Measurements from ENCODE around the gene HS3ST5.
"Not testable (repeated sequence)": the region's sequence is repeated elsewhere in the genome, so short reads cannot be mapped to it uniquely, and the experiment has no call there.

Gene HS3ST5

DNA sequence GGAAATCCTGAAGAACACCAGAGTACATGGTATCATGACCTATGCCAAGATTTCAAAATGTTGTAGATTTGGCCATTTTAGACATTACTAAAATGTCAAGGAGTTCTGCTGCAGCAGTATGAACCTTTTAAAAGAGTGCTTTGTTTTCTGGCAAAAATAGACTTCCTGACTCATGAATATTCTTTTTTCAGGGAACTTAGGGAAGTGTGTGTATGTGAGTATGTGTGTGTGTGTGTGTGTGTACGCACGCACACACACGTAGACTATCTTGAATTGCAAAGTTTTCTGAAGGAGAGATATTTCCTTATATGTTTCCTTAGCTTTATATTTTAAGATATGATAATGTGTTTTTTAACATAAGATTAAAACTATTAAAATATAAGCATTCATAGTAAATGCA lies 161.2 kb downstream of the HS3ST5 start:
- DNase-seq: no peak

DNA sequence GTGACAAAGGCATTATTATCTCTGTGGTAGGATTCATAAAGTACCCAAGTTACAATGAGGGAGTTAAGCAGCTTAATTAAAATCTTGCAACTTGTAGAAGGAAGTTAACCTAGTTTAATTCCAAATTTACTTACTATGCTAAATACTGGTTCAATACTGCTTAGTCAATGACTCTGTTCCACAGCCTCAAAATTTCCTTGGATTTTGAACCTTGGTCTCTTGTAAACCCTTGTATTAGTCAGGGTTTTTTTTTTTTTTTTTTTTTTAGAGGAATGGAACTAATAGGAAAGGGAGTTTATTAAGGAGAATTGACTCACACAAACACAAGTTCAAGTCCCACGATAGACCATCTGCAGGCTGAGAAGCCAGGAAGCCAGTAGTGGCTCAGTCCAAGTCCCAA lies 163.4 kb downstream of the HS3ST5 start:
- no peak for DNase-seq

DNA sequence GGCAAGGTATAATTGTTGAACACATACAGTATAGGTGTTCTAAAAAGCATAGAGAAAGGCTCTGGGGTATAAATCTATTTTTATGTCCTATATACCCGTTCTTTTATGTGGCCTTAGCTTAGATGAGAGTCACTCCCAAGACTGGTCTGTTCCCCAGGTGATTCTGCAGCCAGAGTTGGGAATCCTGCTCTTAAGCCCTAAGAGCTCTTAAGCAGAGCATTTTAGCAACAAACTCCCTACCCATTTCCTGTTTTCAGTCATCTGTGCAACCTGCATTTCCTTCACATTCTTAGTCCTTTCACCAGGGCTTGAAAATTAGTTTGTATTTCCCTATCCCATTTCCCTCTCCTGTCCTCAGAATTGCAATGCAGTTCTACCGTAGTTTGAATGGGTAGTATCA lies 166.1 kb downstream of the HS3ST5 start:
- DNase-seq: no peak

DNA sequence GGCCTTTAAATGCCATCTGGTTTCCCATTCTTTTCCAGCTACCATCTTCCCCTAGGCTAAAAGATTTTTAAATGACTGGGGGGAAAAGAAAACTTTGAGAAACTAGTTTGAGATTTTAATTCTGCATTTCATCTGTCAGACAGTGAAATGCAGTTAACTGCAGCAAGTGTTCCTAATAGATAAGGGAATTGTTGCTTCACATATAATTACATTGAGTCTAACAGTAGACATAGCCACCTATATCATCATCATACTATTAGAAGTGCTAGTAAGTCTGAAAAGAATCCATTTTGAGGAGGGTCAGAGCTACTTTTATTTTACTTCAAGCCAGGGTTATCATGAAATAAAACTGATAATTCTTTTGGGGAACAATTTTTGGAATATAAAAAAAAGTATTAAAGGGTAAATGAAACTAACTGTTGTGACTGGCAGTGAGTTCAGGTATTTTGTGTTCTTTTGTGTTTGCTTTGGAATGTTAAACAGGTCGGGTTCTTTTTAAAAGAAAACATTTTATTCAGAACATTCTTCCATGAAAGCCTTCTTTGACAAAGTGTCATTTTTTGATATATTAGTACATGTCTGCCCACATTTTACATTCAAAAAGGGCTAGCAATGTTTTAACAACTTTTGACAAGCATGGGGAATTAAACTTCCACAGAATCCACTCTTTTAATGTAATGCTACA lies 170.1 kb downstream of the HS3ST5 start:
- no peak for DNase-seq

DNA sequence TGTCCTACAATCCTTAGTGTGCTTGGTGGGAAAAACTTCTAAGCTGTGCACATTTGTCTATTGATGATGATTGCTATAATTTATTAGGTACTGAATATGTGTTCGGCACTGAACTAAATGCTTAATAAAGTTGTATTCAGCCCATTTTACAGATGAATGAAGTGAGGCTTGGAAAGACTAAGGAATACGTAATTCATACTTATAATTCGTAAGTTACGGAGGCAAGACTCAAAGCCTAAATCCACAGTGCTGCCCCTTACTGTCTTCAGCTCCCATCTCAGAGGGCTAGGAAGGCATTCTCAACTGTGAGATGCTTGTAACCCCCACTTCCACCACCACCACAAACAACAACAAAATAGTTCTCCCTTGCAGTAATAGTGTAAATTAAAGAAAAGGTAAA lies 171.3 kb downstream of the HS3ST5 start:
- DNase-seq: no peak

DNA sequence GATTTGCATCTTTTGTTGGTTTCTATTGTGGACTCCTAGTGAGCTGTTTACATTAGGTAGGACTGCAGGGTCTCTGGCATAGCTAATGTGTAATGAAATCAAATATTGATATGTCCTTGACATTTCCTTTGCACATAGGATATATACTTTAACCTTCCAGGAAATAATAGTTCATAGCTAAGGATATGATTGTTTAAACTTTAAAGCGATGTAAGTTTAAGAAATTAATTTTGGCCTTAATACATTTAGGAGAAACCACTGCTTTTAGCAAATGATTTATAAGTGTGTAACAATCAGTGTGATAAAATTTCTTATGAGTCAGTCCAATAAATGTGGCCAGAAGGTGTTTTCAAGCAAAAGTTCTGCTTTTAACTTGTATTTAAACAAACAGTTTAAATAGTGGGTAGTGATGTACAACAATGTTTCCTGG lies 171.8 kb downstream of the HS3ST5 start:
- no peak for DNase-seq

DNA sequence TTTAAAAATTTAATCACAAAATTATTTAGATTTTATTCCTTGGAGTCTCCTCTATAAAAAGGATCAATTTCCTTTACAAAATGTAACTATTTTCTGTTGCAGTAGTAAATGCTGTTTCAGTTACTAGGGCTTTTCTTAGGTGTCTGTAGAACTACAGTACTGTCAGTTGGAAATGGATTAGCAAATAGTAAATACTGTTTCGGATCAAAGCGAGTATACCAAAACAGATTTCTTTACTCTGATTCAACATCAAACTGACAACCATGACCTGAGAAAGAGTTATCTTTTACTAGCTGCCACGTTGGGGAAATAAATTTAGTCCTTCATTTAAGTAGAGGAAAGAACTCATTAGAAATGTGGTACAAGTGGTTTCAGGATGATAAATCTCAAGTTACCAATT lies 172.5 kb downstream of the HS3ST5 start:
- no peak for DNase-seq

DNA sequence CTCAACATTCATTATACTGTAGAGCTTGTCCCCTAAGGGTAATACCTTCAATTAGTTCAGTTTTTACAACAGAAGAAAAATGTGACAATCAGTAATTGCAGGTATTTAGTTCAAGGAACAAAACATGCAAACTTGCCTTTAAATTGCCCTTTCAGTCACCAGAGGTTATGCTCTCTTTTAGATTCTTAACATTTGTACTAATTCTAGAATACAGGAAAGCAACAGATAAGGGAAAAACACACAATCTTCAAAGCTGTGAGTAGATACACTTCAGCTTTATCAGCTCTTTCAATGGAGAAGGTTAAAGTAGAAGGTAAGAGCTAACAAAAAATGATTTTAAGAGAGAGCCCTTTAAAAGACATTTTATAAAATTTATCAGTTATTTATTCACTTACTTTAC lies 173.1 kb downstream of the HS3ST5 start:
- no peak for DNase-seq

DNA sequence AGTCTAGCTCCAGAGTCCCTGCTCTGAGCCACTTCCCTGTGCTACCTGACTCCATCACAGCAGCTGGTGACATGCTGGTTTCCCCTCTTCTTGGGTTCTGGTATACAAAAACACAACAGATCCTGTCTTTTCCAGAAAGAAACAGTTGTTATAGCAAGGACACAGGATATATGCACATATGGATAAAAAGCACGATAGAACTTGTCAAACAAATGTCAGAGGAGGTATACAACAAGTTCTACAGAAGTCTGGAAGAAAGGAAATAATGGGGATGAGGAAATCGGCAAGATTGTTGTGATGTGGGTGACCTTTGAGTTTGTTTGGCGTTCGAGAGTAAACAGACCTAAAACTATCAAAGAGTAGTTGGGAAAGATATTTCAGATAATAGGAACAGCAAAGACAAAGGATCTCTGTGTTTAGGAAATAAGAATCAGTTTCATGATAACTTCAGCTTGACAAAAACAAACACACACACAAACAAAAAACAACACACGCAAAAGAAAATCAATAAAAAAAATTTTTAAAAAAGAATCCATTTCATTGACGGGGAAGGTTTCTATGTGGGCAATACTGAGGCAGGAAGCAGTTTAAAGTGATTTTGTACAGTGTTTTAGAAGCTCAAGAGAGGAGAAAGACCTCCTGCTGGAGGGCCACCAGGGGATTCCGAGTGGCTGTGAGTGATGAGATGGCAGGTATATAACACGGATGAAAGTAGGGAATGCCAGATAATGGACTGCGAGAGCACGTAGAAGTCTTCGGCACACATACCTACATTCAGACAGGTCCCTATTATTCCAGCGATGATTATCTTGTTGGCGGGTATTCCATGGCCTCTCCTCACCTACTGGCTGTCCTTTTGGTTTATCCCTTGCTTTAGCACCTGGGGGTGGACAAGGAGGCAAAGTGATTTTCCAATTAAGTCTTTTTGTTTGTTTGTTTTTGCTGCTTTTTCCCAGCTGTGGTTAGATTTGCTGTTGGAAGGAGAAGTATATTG lies 174.9 kb downstream of the HS3ST5 start:
- DNase-seq: no peak

DNA sequence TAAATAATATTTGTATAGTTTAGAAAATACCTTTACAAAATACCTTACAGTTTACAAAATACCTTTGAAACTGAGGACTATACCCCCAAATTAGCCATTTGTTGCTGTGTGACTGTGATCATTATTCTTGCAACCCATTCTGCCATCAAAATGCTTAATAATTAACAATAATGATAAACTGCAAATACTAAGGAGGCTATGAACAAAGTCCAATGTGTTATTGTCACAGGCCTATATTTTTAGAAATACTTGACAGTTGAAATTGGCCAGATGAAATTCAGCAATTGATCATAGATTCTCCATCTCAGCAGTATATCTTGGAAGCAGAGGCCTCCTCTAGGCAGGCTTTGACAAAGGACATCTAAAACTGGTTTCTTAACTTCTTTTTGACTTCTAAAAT lies 178.6 kb downstream of the HS3ST5 start:
- DNase-seq: no peak

DNA sequence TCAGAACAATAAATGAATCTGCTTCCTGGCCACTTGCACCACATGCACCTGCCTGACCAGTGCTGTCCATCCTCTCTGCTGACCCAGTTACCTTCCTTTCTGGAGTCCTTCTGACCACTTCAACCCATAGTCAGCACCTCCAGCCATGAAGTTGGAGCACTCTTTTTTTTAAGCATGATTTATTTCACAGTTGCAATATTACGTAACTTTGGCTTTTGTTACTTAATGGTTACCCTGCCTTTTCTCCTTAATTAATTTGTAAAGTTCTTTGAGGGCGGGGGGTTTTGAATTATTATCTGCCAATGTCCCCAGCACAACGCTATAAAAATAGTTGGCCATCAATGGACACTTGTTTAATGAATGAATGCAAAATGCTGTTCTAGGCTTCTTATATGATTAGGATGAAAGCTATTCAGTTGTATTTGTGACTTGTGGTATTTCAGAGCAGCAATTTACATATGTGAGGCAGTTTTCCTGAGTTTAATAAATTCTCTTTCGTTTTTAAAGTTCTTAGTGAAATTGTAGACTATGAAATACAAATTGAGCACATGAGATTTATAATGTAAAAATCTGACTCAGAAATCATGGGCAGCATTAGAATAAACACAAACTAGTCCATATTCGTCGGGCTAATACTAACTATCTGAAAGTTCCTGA lies 180.0 kb downstream of the HS3ST5 start:
- no peak for DNase-seq

DNA sequence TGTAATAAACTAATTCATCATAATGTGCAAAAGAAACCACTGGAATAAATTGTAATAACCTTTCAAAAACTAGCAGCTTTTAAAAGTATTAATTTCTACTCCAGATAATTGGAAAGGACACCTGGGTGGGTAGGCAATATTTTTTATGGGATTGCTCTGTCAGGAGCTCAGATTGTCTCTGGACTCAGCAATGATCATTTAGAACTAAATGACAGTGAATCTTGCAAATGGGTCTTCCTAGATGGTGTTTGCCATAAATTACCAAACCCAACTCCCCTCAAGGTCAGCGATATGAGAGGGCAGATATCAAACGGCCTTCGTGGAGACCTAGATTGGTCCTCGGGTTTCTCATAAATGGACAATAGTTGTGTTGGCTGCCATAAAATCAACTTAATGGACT lies 181.9 kb downstream of the HS3ST5 start:
- DNase-seq: no peak

DNA sequence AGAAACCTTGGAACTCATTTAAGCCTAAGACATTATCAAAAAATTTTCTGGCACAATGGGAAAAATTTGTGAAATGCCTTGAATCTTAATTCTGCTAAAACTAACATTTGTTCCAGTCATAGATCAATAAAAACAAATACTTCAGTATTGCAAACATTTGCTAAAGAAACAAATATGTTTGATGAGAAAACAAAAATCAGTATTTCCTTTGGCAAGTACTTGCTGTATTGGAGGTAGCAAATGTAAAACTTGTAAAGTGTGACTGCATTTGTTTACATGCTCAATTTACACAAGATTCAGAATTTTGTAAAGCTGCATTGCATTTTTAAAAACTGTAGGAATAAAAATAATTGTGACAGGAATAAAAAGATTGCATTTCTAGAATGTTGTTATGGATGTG lies 183.1 kb downstream of the HS3ST5 start:
- DNase-seq: no peak

DNA sequence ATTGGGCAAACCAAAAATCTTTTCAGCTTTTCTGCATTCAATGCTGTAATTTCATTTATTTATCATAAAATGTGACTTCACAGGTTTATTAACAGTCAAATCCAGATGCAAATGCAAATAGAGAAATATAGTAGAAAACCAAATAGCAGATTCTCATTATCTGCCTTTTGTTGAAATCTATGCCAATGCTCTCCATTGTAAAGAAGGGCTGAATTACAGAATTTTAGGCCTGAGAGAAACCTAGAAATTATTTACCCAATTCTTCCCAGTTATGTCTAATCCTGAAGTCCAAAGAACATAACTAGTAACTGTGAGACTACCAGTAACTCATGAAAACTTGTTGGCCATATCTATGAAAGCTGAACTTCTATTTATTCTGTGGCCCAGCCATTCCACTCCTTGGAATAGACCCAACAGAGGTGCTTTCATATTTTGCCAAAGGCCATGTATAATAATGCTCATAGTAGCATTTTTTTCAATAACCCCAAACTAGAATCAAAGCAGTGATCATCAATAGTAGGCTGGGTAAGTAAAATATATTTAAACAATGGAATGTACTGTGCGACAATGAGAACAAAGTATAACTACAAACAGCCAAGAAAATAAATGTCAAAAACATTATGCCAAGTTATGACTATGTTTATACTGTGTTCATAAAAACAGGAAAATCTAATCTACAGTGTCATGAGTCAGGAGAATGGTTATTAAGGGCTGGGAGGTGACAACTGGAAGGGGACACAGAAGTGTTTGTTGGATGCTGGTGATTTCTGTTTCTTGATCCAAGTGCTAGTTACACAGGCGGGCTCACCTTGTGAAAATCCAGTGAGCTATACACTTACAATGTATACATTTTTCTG lies 183.8 kb downstream of the HS3ST5 start:
- no peak for DNase-seq

DNA sequence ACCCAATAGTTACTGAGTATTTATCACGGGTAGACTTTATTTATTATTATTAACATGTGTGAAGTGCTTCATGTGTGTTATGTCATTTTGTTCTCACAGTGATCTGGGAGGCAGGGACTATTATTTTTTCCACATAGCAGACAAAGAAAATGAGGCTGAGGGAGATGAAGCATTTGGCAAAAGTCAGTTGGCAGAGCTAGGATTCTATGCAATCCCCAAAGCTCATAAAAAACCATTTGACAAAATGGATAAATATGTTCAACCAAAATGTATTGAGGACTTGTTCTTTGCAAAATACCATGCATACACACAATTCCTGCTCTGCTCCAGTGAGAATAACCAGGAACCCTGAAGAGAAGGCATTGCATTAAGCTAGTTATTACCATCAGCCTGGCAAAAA lies 184.4 kb downstream of the HS3ST5 start:
- DNase-seq: no peak

DNA sequence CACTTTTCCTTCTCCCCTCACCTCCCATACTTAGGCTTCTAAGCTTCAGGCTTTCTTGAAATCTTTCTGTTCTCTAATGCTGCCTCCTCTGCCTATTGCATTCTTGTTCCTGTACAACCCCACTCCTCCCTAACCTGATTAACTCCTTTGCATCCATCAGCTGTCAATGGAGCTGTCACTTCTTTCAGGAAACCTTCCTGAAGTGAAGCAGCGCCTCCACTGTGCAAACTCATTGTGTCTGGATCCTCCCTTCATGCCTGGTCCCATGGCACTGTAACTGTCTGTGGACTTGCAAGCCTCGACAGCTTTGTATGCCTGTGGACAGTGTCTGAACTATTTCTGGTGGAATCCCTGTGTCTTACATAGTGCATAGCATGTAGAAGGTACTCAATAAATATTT lies 185.0 kb downstream of the HS3ST5 start:
- no peak for DNase-seq

DNA sequence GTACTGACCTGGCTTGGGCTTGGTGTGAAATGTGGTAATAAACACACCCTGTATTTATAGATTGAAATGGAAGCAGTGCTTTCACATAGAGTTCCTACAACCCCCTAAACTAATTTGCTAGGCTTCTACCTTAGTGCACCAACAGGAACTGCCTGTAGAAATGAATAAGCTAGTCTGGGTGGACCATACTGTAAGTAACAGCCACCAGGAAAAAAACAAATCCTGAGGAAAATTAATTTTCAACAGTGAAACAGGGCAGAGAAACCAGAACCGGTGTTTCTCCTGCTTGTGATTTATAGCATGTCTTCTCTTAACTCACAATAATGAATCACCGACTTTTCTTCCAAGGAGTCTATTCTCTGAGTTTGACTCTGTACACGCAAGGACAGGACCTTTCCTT lies 187.1 kb downstream of the HS3ST5 start:
- DNase-seq: no peak

DNA sequence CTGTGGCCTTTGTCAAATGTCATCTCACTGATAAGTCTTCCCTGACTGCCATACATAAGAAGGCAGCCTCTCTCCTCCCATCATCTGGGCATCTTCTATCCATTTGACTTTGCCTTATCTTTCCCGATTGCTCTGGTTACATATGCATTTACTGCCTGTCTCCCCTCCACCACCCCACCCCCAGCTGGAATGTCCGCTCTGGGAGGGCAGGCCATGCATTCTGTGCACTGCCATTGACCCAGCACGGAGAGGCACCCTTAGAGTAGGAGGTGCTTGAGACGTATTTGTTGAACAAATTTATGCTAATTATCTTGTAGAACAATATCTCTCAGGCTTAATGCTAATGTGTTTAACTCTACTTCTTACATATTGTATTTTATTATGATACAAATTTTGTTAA lies 188.0 kb downstream of the HS3ST5 start:
- no peak for DNase-seq

DNA sequence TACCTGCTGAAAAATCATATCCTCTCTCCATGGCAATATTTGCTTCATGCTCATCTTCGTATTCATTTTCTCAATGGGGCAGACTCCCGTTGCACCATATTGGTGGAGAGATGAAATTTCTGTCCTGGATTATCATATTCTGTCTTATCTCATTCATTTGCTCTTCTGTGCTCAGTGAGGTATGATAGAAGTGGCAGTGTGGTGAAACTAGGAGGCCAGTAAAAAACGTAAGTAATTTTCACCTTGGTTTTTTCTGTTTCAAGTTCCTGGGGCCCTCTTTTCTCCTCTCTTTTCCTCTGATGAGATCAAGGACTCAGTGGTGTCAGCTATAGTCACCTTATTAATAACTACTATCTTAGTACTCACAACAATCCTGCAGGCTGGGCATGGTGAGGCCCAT lies 189.4 kb downstream of the HS3ST5 start:
- no peak for DNase-seq

DNA sequence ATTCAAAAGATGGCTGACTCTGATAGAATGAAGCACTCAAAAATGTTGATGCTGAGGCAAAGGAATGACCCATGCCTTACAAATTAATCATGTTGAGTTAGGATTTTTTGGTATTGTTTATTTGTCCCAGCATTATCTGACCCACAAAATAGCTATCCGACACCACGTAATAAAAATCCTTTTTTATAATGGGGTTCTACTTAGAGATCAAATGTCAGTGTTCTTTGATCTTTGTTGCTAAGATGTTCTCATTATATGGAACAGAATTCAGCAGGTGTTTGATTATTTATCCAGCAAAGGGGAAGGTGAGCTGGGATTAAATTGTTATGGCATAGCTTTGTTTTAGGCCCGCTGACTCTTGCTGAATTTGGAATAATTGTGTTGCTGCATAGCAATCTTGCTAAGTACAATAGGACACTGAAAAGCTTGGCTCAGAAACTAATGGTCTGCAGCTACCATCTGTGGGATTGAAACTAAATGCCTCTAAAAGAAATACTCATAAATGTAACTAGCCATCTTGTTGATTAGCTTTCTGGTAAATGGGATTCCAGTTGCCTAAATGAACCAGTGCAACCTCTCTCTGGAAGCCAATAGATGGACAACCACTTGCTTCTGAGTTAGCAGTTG lies 191.6 kb downstream of the HS3ST5 start:
- DNase-seq: no peak

DNA sequence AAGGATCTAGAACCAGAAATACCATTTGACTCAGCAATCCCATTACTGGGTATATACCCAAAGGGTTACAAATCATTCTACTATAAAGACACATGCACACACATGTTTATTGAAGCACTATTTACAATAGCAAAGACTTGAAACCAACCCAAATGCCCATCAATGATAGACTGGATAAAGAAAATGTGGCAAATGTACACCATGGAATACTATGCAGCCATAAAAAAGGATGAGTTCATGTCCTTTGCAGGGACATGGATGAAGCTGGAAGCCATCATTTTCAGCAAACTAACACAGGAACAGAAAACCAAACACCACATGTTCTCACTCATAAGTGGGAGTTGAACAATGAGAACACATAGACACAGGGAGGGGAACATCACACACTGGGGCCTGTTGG lies 193.6 kb downstream of the HS3ST5 start:
- DNase-seq: not testable (repeated sequence)
